Body of pancreas (tissue), 4 donors: ENCODE measurements around the gene ABI1.

Experiments
- CTCF ChIP-seq, 7 experiments: fragments of 450-650 bp in 4 of 7; fragments of 200-600 bp in 3 of 7; sonication (generic) in 3 of 7; IDR thresholded peaks; one replicate each; pipeline ENCODE4 v1.5.1; 2016 to 2019; ENCODE audit warnings: antibody characterized with exemption in 7 of 7
- POLR2A ChIP-seq, 3 donors: fragments of 450-650 bp; IDR thresholded peaks; one replicate each; pipeline ENCODE4 v1.6.1; 2016; ENCODE audit warnings: antibody characterized with exemption in 3 of 3, mild to moderate bottlenecking in 2 of 3

GRCh38 chr10:26780106-26780792 is 80.5 kb downstream of the ABI1 start:
- TF ChIP-seq CTCF (IDR thresholded peaks at IDR 0.05), result no peak
- no peak for TF ChIP-seq POLR2A (IDR thresholded peaks at IDR 0.05)
